ENCODE data around the gene DOK6.

Gene DOK6

DNA sequence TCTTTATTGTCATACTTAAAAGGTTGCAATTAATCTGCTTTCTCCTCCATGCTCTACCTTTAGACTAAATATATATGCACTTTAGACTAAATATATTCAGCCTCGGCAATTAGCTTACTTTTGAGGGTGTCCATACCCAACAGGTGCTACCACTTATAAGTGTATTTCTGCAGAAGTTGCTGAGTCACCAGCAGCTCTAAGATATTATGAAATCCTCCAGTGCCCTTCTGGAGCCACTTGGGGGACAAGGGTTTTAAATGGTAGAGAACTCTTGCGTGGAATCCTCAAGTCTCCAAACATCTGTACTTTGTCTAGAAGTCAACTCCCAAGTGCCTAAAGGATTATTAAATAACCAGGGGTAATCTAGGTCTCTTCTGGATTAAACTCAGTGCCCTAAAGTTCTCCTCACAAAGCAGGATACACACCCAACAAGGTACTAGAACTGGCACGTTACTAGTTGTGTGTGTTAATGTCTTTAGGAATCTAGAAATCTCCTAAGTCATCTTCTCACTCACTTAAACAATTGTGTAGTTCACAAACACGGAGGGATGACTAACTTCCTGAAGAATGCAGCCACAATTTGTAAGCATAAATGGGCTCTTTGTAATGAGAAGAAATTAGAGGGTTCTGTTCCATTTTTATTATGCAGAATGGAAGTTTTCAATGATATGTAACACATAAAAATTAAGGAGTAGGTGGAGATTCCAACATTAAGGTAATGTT, 387.3 kb downstream of the DOK6 start:
- Histone ChIP-seq H3K9me3 (ENCODE audit: control insufficient read depth in 2 of 2, low read length in 2 of 2) (no peaks in the 10 kb centered on the region), H3K27ac (ENCODE audit: low read length) (no peak overlapping the region), H3K27me3 (ENCODE audit: control insufficient read depth in 1 of 2, insufficient read depth in 2 of 2, low read length in 2 of 2) (no peaks in the 10 kb centered on the region), H3K4me3 (ENCODE audit: low read length in 2 of 2) (no peak overlapping the region), H3K9ac (ENCODE audit: low read length in 2 of 2) (no peak overlapping the region), H3K36me3 (ENCODE audit: control insufficient read depth in 2 of 2, insufficient read depth in 2 of 2, low read length in 2 of 2) (no peaks in the 10 kb centered on the region), H3K4me1 (ENCODE audit: control insufficient read depth, insufficient read depth, low read length) (no peaks in the 10 kb centered on the region)

DNA sequence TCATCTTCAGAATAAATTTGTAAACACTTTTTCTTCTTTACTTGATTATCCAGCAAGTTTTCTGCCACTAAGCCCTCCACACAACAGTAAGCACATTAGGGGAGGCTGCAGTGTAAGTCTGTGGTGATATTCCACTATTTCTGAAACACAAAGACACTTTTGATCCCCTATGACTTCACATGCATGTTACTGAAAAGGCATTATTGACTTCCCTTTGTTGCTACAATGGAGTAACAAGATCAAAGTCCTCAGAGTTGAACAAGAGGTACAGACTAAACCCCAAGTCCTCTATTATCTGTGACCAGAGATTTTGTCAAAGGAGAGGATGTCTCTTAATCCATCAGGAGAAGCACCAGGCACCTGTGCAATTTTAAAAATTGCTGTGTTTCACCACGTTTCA, 389.1 kb downstream of the DOK6 start:
- no peaks in the 10 kb centered on the region for H3K27me3 ChIP-seq (ENCODE audit: control insufficient read depth in 1 of 2, insufficient read depth in 2 of 2, low read length in 2 of 2)
- H3K4me3 ChIP-seq (ENCODE audit: low read length in 2 of 2), result no peak overlapping the region
- no peaks in the 10 kb centered on the region for H3K4me1 ChIP-seq (ENCODE audit: control insufficient read depth, insufficient read depth, low read length)
- no peak overlapping the region for H3K27ac ChIP-seq (ENCODE audit: low read length)
- H3K36me3 ChIP-seq (ENCODE audit: control insufficient read depth in 2 of 2, insufficient read depth in 2 of 2, low read length in 2 of 2), result no peaks in the 10 kb centered on the region
- H3K9ac ChIP-seq (ENCODE audit: low read length in 2 of 2), result no peak overlapping the region
- H3K9me3 ChIP-seq (ENCODE audit: control insufficient read depth in 2 of 2, low read length in 2 of 2), result no peaks in the 10 kb centered on the region

DNA sequence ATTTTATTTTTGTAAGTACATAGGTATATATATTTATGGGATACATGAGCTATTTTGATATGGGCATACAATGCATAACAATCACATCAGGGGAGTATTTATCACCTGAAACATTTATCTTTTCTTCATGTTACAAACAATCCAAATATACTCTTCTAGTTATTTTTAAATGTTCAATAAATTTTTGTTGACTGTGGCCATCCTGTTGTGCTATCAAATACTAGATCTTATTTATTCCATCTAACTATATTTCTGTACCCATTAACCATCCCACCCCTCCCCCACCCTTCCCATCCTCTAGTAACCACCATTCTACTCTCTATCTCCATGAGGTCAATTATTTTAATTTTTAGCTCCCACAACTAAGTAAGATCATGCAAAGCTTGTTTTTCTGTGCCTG, 390.0 kb downstream of the DOK6 start:
- Histone ChIP-seq H3K36me3 (ENCODE audit: control insufficient read depth in 2 of 2, insufficient read depth in 2 of 2, low read length in 2 of 2) (no peaks in the 10 kb centered on the region), H3K9ac (ENCODE audit: low read length in 2 of 2) (no peak overlapping the region), H3K4me3 (ENCODE audit: low read length in 2 of 2) (no peak overlapping the region), H3K9me3 (ENCODE audit: control insufficient read depth in 2 of 2, low read length in 2 of 2) (no peaks in the 10 kb centered on the region), H3K4me1 (ENCODE audit: control insufficient read depth, insufficient read depth, low read length) (no peaks in the 10 kb centered on the region), H3K27me3 (ENCODE audit: control insufficient read depth in 1 of 2, insufficient read depth in 2 of 2, low read length in 2 of 2) (no peaks in the 10 kb centered on the region), H3K27ac (ENCODE audit: low read length) (no peak overlapping the region)

DNA sequence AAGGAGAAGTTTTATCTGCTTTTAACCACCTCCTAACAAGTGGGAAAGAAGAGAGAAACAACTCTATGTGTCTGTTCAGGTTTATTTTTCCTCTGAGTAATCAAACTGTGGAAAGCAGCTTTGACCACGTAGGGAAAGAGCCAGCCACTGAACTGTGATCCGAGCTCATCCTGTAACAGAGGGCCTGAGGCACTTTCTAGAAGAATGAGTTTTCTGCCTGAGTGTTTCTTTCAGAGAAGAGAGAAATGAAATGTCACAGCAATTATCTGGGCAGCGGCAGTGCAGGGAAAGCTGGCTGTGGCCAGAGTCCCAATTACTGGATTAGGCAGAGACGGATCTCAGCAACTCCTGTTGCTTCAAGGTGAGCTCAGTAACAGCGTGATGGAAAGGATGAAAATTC, 395.1 kb downstream of the DOK6 start:
- Histone ChIP-seq H3K27ac (ENCODE audit: low read length) (no peak overlapping the region), H3K36me3 (ENCODE audit: control insufficient read depth in 2 of 2, insufficient read depth in 2 of 2, low read length in 2 of 2) (no peaks in the 10 kb centered on the region), H3K4me3 (ENCODE audit: low read length in 2 of 2) (no peak overlapping the region), H3K9me3 (ENCODE audit: control insufficient read depth in 2 of 2, low read length in 2 of 2) (no peaks in the 10 kb centered on the region), H3K4me1 (ENCODE audit: control insufficient read depth, insufficient read depth, low read length) (no peaks in the 10 kb centered on the region), H3K9ac (ENCODE audit: low read length in 2 of 2) (no peak overlapping the region), H3K27me3 (ENCODE audit: control insufficient read depth in 1 of 2, insufficient read depth in 2 of 2, low read length in 2 of 2) (no peaks in the 10 kb centered on the region)

DNA sequence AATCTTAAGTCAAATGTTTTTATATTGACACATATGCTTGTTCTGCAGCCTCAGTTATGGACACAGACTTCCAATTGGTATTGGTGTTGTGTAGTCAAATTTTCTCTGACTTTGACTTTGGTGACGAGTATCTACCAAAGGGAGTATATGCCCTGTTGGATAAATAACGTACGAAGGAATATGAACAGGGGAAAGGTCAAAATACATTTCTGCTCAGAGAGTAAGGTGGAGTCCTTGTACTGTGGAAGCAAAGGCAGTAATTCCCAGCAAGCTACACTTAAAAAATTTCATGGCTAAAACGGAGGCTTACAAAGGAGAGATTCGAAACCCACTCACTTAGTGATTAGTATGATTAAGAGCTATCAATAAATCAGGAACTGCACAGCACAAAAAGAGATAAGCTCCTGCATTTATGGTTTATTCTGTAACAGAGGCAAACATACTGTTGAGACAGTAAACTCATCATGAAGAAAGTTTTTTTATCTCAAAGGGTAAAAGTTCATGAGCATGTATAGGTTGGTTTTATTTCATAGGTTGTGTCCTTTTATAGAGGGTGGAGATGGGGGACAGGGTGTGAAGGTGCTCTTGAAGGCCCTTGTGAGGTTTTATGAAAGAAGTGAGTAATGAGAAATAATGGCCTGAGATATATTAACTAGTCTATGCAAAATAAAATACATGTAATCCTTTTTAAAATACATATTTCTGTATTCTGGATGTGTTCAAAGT, 404.3 kb downstream of the DOK6 start:
- no peaks in the 10 kb centered on the region for H3K4me1 ChIP-seq (ENCODE audit: control insufficient read depth, insufficient read depth, low read length)
- H3K9ac ChIP-seq (ENCODE audit: low read length in 2 of 2), result no peak overlapping the region
- H3K27ac ChIP-seq (ENCODE audit: low read length), result no peak overlapping the region
- H3K27me3 ChIP-seq (ENCODE audit: control insufficient read depth in 1 of 2, insufficient read depth in 2 of 2, low read length in 2 of 2), result no peaks in the 10 kb centered on the region
- no peaks in the 10 kb centered on the region for H3K36me3 ChIP-seq (ENCODE audit: control insufficient read depth in 2 of 2, insufficient read depth in 2 of 2, low read length in 2 of 2)
- H3K9me3 ChIP-seq (ENCODE audit: control insufficient read depth in 2 of 2, low read length in 2 of 2), result no peaks in the 10 kb centered on the region
- no peak overlapping the region for H3K4me3 ChIP-seq (ENCODE audit: low read length in 2 of 2)

DNA sequence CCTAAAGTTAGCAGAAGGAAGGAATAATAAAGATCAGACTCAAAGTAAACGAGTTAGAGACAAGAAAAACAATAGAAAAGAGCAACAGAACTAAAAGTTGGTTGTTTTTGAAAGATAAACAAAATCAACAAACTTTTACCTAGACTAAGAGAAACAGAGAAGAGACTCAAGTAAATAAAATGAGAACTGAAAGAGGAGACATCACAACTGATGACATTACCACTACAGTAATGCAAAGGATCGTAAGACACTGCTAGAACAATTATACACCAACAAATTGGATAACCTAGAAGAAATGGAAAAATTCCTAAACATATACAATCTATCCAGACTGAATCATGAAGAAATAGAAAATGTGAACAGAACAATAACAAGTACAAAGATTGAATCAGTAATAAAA, 407.7 kb downstream of the DOK6 start:
- Histone ChIP-seq H3K27me3 (ENCODE audit: control insufficient read depth in 1 of 2, insufficient read depth in 2 of 2, low read length in 2 of 2) (no peaks in the 10 kb centered on the region), H3K4me3 (ENCODE audit: low read length in 2 of 2) (no peak overlapping the region), H3K27ac (ENCODE audit: low read length) (no peak overlapping the region)

DNA sequence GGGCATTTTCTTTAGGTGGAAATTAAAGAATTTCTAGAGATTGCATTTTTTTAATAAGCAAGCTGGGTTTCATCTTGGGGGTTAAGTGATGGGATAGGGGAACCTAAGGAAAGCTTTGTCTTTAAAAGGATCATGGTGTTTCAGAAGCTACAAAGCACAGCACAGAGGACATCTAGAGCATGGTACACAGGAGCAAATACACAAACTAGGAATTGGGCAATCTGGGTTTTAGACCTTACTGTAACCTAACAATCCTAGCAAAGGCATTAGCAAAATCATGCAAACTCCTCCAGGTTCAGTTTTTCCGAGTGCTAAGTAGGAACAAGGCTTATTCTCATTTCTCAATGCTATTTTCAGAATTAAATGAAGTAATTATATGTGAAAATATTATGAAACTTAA, 412.9 kb downstream of the DOK6 start:
- Histone ChIP-seq H3K27me3 (ENCODE audit: control insufficient read depth in 1 of 2, insufficient read depth in 2 of 2, low read length in 2 of 2) (no peaks in the 10 kb centered on the region), H3K4me3 (ENCODE audit: low read length in 2 of 2) (no peak overlapping the region), H3K4me1 (ENCODE audit: control insufficient read depth, insufficient read depth, low read length) (no peaks in the 10 kb centered on the region), H3K27ac (ENCODE audit: low read length) (no peak overlapping the region), H3K36me3 (ENCODE audit: control insufficient read depth in 2 of 2, insufficient read depth in 2 of 2, low read length in 2 of 2) (no peaks in the 10 kb centered on the region), H3K9me3 (ENCODE audit: control insufficient read depth in 2 of 2, low read length in 2 of 2) (no peaks in the 10 kb centered on the region), H3K9ac (ENCODE audit: low read length in 2 of 2) (no peak overlapping the region)

More for the DNA sequence above, 407.7 kb downstream of the DOK6 start:
- Histone ChIP-seq H3K4me1 (ENCODE audit: control insufficient read depth, insufficient read depth, low read length) (no peaks in the 10 kb centered on the region), H3K9ac (ENCODE audit: low read length in 2 of 2) (no peak overlapping the region), H3K36me3 (ENCODE audit: control insufficient read depth in 2 of 2, insufficient read depth in 2 of 2, low read length in 2 of 2) (no peaks in the 10 kb centered on the region), H3K9me3 (ENCODE audit: control insufficient read depth in 2 of 2, low read length in 2 of 2) (no peaks in the 10 kb centered on the region)

DNA sequence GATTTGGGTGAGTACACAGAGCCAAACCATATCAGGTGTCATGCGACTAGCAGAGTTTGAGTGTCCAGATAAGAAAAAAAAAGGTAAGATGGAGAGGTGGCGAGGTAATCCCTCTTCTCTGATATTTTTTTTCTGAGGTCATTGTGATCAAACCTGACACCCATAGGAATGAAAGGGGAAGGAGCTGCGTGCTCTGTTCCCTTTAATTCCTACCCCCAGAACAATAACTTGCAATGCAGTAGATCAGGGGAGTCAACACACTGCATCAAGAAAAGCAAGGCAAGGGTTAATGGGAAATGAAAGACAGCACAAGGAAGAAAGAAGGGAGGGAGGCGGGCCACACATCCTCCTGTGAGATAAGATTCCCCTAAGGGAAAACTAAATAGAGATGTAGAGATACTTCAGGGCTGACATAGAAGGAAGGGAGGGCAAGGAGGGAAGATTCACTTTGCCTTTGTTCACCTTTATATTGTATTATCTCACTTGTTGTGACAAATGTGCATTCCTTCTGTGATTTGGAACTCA, 414.2 kb downstream of the DOK6 start:
- Histone ChIP-seq H3K27me3 (ENCODE audit: control insufficient read depth in 1 of 2, insufficient read depth in 2 of 2, low read length in 2 of 2) (no peaks in the 10 kb centered on the region), H3K36me3 (ENCODE audit: control insufficient read depth in 2 of 2, insufficient read depth in 2 of 2, low read length in 2 of 2) (no peaks in the 10 kb centered on the region), H3K9ac (ENCODE audit: low read length in 2 of 2) (no peak overlapping the region), H3K27ac (ENCODE audit: low read length) (no peak overlapping the region), H3K9me3 (ENCODE audit: control insufficient read depth in 2 of 2, low read length in 2 of 2) (no peaks in the 10 kb centered on the region), H3K4me3 (ENCODE audit: low read length in 2 of 2) (no peak overlapping the region), H3K4me1 (ENCODE audit: control insufficient read depth, insufficient read depth, low read length) (no peaks in the 10 kb centered on the region)

DNA sequence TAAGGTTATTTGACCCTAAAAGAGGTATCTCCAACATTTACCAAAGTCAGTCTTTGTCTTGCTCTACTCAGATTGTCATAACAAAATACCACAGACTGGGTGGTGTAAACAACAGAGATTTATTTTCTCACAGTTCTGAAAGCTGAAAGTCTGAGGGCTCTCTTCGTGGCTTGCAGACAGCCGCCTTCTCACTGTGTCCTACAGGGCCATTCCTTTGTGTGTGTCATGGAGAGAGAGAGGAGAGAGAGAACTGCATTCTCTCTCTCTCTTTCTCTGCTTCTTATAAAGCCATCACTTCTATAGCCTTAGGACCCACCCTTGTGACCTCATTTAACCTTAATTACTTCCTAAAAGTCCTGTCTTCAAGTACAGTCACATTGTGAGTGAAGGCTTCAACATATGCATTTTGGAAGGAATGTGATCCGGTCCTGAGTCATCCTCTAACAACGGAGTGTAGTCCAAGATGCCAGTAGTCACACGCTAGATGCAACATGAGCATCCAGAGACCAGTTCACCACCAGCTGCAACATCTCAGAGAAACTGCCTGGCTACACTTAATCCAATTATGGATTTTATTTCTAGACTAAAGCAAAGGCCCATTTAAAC, 416.8 kb downstream of the DOK6 start:
- H3K27ac ChIP-seq (ENCODE audit: low read length), result no peak overlapping the region
- H3K9me3 ChIP-seq (ENCODE audit: control insufficient read depth in 2 of 2, low read length in 2 of 2), result no peaks in the 10 kb centered on the region
- H3K27me3 ChIP-seq (ENCODE audit: control insufficient read depth in 1 of 2, insufficient read depth in 2 of 2, low read length in 2 of 2), result no peaks in the 10 kb centered on the region
- no peak overlapping the region for H3K4me3 ChIP-seq (ENCODE audit: low read length in 2 of 2)
- no peaks in the 10 kb centered on the region for H3K36me3 ChIP-seq (ENCODE audit: control insufficient read depth in 2 of 2, insufficient read depth in 2 of 2, low read length in 2 of 2)
- H3K4me1 ChIP-seq (ENCODE audit: control insufficient read depth, insufficient read depth, low read length), result no peaks in the 10 kb centered on the region
- no peak overlapping the region for H3K9ac ChIP-seq (ENCODE audit: low read length in 2 of 2)

DNA sequence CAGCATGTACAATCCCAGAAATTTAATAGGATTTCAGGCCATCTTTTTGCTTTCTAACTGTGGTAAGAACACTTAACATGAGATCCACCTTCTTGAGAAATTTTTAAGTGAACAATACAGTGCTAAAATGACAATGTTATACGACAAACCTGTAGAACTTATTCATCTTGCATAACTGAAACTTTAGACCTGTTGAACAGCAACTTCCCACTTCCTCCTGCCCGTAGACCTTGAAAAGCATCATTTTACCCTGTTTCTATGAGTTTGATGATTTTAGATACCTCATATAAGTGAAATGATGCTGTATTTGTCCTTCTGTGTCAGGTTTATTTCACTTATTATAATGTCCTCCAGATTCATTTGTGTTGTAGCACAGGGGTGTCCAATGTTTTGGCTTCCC, 418.8 kb downstream of the DOK6 start:
- no peaks in the 10 kb centered on the region for H3K36me3 ChIP-seq (ENCODE audit: control insufficient read depth in 2 of 2, insufficient read depth in 2 of 2, low read length in 2 of 2)
- H3K9ac ChIP-seq (ENCODE audit: low read length in 2 of 2), result no peak overlapping the region
- H3K4me3 ChIP-seq (ENCODE audit: low read length in 2 of 2), result no peak overlapping the region
- H3K4me1 ChIP-seq (ENCODE audit: control insufficient read depth, insufficient read depth, low read length), result no peaks in the 10 kb centered on the region
- no peak overlapping the region for H3K27ac ChIP-seq (ENCODE audit: low read length)
- H3K9me3 ChIP-seq (ENCODE audit: control insufficient read depth in 2 of 2, low read length in 2 of 2), result no peaks in the 10 kb centered on the region
- no peaks in the 10 kb centered on the region for H3K27me3 ChIP-seq (ENCODE audit: control insufficient read depth in 1 of 2, insufficient read depth in 2 of 2, low read length in 2 of 2)

DNA sequence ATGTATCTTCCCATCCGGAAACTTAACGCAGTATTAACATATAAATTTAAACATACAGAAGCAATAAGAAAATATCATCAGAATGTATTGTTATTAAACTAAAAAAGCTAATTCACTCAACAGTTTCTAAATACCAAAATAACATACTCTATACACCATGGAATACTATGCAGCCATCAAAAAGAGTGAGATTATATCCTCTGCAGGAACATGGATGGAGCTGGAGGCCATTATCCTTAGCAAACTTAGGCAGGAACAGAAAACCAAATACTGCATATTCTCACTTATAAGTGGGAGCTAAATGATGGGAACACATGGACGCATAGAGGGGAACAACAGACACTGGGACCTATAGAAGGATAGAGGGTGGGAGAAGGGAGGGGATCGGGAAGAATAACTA, 419.9 kb downstream of the DOK6 start:
- Histone ChIP-seq H3K4me1 (ENCODE audit: control insufficient read depth, insufficient read depth, low read length) (no peaks in the 10 kb centered on the region), H3K27ac (ENCODE audit: low read length) (no peak overlapping the region), H3K9me3 (ENCODE audit: control insufficient read depth in 2 of 2, low read length in 2 of 2) (no peaks in the 10 kb centered on the region), H3K27me3 (ENCODE audit: control insufficient read depth in 1 of 2, insufficient read depth in 2 of 2, low read length in 2 of 2) (no peaks in the 10 kb centered on the region), H3K36me3 (ENCODE audit: control insufficient read depth in 2 of 2, insufficient read depth in 2 of 2, low read length in 2 of 2) (no peaks in the 10 kb centered on the region), H3K4me3 (ENCODE audit: low read length in 2 of 2) (no peak overlapping the region), H3K9ac (ENCODE audit: low read length in 2 of 2) (no peak overlapping the region)

Measured in stomach smooth muscle (tissue), 2 donors.